HG03354 (cell line): Measurements from ENCODE around the gene ZNF862.
"Not testable (repeated sequence)": the region's sequence is repeated elsewhere in the genome, so short reads cannot be mapped to it uniquely, and the experiment has no call there.

Experiments
- ATAC-seq: cut with Tn5 transposase; IDR thresholded peaks from one replicate; pipeline ENCODE4 v1.9.1; 2021; ENCODE audit warnings: mild to moderate bottlenecking; ENCODE audit not compliant: unreplicated experiment, poor library complexity, severe bottlenecking

Gene ZNF862

GRCh38 chr7:149874644-149875028 lies 36.5 kb downstream of the ZNF862 start:
- no peak for ATAC-seq

- no peak for ATAC-seq
Observed at GRCh38 chr7:149875396-149875795, 37.2 kb downstream of the ZNF862 start.

GRCh38 chr7:149877890-149878522 lies 39.8 kb downstream of the ZNF862 start:
- ATAC-seq: no peak

GRCh38 chr7:149878523-149878921 lies 40.3 kb downstream of the ZNF862 start:
- no peak for ATAC-seq

- no peak for ATAC-seq
Observed at GRCh38 chr7:149879271-149879743, 41.1 kb downstream of the ZNF862 start.

GRCh38 chr7:149879766-149880637 lies 41.8 kb downstream of the ZNF862 start:
- no peak for ATAC-seq

GRCh38 chr7:149880638-149881311 lies 42.6 kb downstream of the ZNF862 start:
- no peak for ATAC-seq

- ATAC-seq: no peak
Observed at GRCh38 chr7:149881328-149882247, 43.4 kb downstream of the ZNF862 start.

GRCh38 chr7:149882248-149883047 lies 44.3 kb downstream of the ZNF862 start:
- no peak for ATAC-seq

- ATAC-seq: no peak
Observed at GRCh38 chr7:149883048-149883438, 44.9 kb downstream of the ZNF862 start.

- no peak for ATAC-seq
Observed at GRCh38 chr7:149883452-149883861, 45.3 kb downstream of the ZNF862 start.

- no peak for ATAC-seq
Observed at GRCh38 chr7:149884016-149884415, 45.8 kb downstream of the ZNF862 start.

GRCh38 chr7:149884541-149884940 lies 46.4 kb downstream of the ZNF862 start:
- no peak for ATAC-seq

GRCh38 chr7:149885191-149886017 lies 47.2 kb downstream of the ZNF862 start:
- no peak for ATAC-seq

GRCh38 chr7:149886018-149886415 lies 47.8 kb downstream of the ZNF862 start:
- no peak for ATAC-seq

- ATAC-seq: no peak
Observed at GRCh38 chr7:149887311-149887710, 49.1 kb downstream of the ZNF862 start.

GRCh38 chr7:149890715-149891114 lies 52.5 kb downstream of the ZNF862 start:
- not testable (repeated sequence) for ATAC-seq

- not testable (repeated sequence) for ATAC-seq
Observed at GRCh38 chr7:149894957-149895356, 56.8 kb downstream of the ZNF862 start.
